Activated CD4-positive, CD25-positive, alpha-beta regulatory T cell (primary cell): ENCODE measurements around the gene WWOX.

Experiments used
- DNase-seq, 4 experiments: peaks; one replicate each; lab custom pipeline; 2025; lab: John Stamatoyannopoulos, UW

The WWOX gene

GRCh38 chr16:78535098-78535497 is 435.6 kb downstream of the WWOX start:
- no peak for DNase-seq

- no peak for DNase-seq
Observed at GRCh38 chr16:78537511-78537910, 438.1 kb downstream of the WWOX start.

- DNase-seq: no peak
Observed at GRCh38 chr16:78538292-78538691, 438.8 kb downstream of the WWOX start.

- no peak for DNase-seq
Observed at GRCh38 chr16:78538919-78539318, 439.5 kb downstream of the WWOX start.

GRCh38 chr16:78542419-78542818 is 443.0 kb downstream of the WWOX start:
- no peak for DNase-seq

- no peak for DNase-seq
Observed at GRCh38 chr16:78543023-78543422, 443.6 kb downstream of the WWOX start.

- no peak for DNase-seq
Observed at GRCh38 chr16:78549366-78549765, 449.9 kb downstream of the WWOX start.

GRCh38 chr16:78551487-78552085 is 452.1 kb downstream of the WWOX start:
- no peak for DNase-seq

GRCh38 chr16:78552106-78552675 is 452.7 kb downstream of the WWOX start:
- DNase-seq: no peak

GRCh38 chr16:78552716-78553115 is 453.3 kb downstream of the WWOX start:
- no peak for DNase-seq

- DNase-seq: no peak
Observed at GRCh38 chr16:78553268-78554039, 454.0 kb downstream of the WWOX start.

- DNase-seq: no peak
Observed at GRCh38 chr16:78556421-78556820, 457.0 kb downstream of the WWOX start.

- no peak for DNase-seq
Observed at GRCh38 chr16:78560997-78561396, 461.5 kb downstream of the WWOX start.

GRCh38 chr16:78562111-78562510 is 462.7 kb downstream of the WWOX start:
- no peak for DNase-seq

GRCh38 chr16:78562650-78563049 is 463.2 kb downstream of the WWOX start:
- DNase-seq: no peak

GRCh38 chr16:78563905-78564304 is 464.5 kb downstream of the WWOX start:
- no peak for DNase-seq

GRCh38 chr16:78566397-78567073 is 467.1 kb downstream of the WWOX start:
- no peak for DNase-seq

GRCh38 chr16:78570399-78571141 is 471.1 kb downstream of the WWOX start:
- no peak for DNase-seq

- DNase-seq: no peak
Observed at GRCh38 chr16:78571434-78571833, 472.0 kb downstream of the WWOX start.

GRCh38 chr16:78571898-78572358 is 472.5 kb downstream of the WWOX start:
- no peak for DNase-seq

GRCh38 chr16:78574571-78574970 is 475.1 kb downstream of the WWOX start:
- no peak for DNase-seq

- DNase-seq: no peak
Observed at GRCh38 chr16:78576941-78577340, 477.5 kb downstream of the WWOX start.
